K562 (cell line): Measurements from ENCODE around the gene IFI27L1. TPM values are rescaled to one million over a fixed set of nuclear protein-coding genes. Genes with fewer than 3 reads are reported as not detected.

Source experiments
- ATAC-seq: fragments of 200-7000 bp; cut with Tn5 transposase; 3 replicates; pipeline ENCODE4 v1.9.1; 2020; ENCODE audit warnings: moderate library complexity
- BruUV-seq: library from RNA; stranded (reverse); fragments of 400-500 nt; replicated peaks from 2 replicates; lab custom pipeline; 2021; lab: Mats Ljungman, UMichigan
- CTCF ChIA-PET: fragments of 300-600 bp; formaldehyde crosslinking; extraction: SDS; loops from one replicate; lab custom pipeline; 2021; ENCODE audit warnings: low intra/inter-chr PET ratio; lab: Yijun Ruan, JAX
- POLR2A ChIA-PET: fragments of 300-600, 350-650 bp; sonication (Branson Sonifier 250); formaldehyde crosslinking; extraction: SDS; loops from one replicate; lab custom pipeline; 2021; ENCODE audit warnings: antibody characterized with exemption, inconsistent platforms; lab: Yijun Ruan, JAX
- DNase-seq, 4 experiments: peaks; one replicate each; pipeline versions ENCODE4 v3.0.0 to v3.0.0-alpha.2; 2011 to 2018; ENCODE audit warnings: low spot score in 3 of 4, mixed read lengths in 3 of 4; ENCODE audit errors: extremely low read depth in 1 of 4
- FAIRE-seq: peaks from 2 replicates; lab custom pipeline; 2011; peaks lifted over from hg19 to GRCh38; lab: Jason Lieb, UNC
- H2AFZ ChIP-seq: 2 replicates; pipeline ENCODE4 v1.6.0; 2011; ENCODE audit warnings: low read depth, low read length, control low read depth, inconsistent platforms
- H3K27ac ChIP-seq: fragments of 200-600 bp; 3 replicates; pipeline ENCODE4 v1.8.0; 2011; ENCODE audit warnings: low read depth, mild to moderate bottlenecking, control low read depth, inconsistent platforms, low read length, moderate library complexity, mixed read lengths; ENCODE audit errors: extremely low read depth
- H3K27me3 ChIP-seq, 2 experiments: fragments of 300-600 bp in 1 of 2; 2 replicates in 1 of 2; 3 replicates in 1 of 2; pipeline versions ENCODE4 v1.6.0 to v1.8.0; 2011; ENCODE audit warnings: inconsistent platforms in 2 of 2, low read length in 2 of 2, mild to moderate bottlenecking in 1 of 2, mixed read lengths in 1 of 2, moderate library complexity in 1 of 2; ENCODE audit not compliant: control insufficient read depth in 2 of 2, insufficient read depth in 2 of 2
- H3K36me3 ChIP-seq: fragments of 300-600 bp; 3 replicates; pipeline ENCODE4 v1.8.0; 2011; ENCODE audit warnings: mild to moderate bottlenecking, low read length, inconsistent platforms; ENCODE audit not compliant: control insufficient read depth, insufficient read depth
- H3K4me1 ChIP-seq, 2 experiments: fragments of 200-600 bp in 1 of 2; replicated peaks in 1 of 2; 2 replicates in 1 of 2; 3 replicates in 1 of 2; pipeline versions ENCODE4 v1.5.1 to v1.8.0; 2011; ENCODE audit warnings: inconsistent platforms in 2 of 2, low read length in 2 of 2, mild to moderate bottlenecking in 1 of 2, mixed read lengths in 1 of 2, moderate library complexity in 1 of 2; ENCODE audit not compliant: control insufficient read depth in 2 of 2, insufficient read depth in 2 of 2
- H3K4me2 ChIP-seq: 2 replicates; pipeline ENCODE4 v1.6.1; 2011; ENCODE audit warnings: low read length, control low read depth, inconsistent platforms, mixed read lengths; ENCODE audit not compliant: insufficient read depth
- H3K4me3 ChIP-seq: fragments of 200-600 bp; sonication (generic), shearing (Covaris generic); 2 replicates; pipeline ENCODE4 v1.5.1; 2016; ENCODE audit warnings: control low read depth, inconsistent platforms
- H3K79me2 ChIP-seq: fragments of 200-600 bp; 3 replicates; pipeline ENCODE4 v1.8.0; 2011; ENCODE audit warnings: low read length, inconsistent platforms; ENCODE audit not compliant: control insufficient read depth, insufficient read depth
- H3K9ac ChIP-seq, 2 experiments: 2 replicates each; pipeline versions ENCODE4 v1.6.0 to v1.6.1; 2011; ENCODE audit warnings: low read depth in 2 of 2, low read length in 2 of 2, control low read depth in 1 of 2, inconsistent platforms in 1 of 2, mild to moderate bottlenecking in 1 of 2, mixed read lengths in 1 of 2; ENCODE audit not compliant: insufficient read depth in 1 of 2
- H3K9me1 ChIP-seq: one replicate; pipeline ENCODE4 v1.6.0; 2011; ENCODE audit warnings: inconsistent platforms, mild to moderate bottlenecking, low read length, moderate library complexity; ENCODE audit not compliant: control insufficient read depth, insufficient read depth
- H3K9me3 ChIP-seq: replicated peaks from 2 replicates; pipeline ENCODE4 v1.5.1; 2011; ENCODE audit warnings: low read depth, low read length, inconsistent platforms; ENCODE audit not compliant: control insufficient read depth, insufficient read depth
- H4K20me1 ChIP-seq: replicated peaks from 2 replicates; pipeline ENCODE4 v1.6.1; 2011; ENCODE audit warnings: low read length, inconsistent platforms, mixed read lengths; ENCODE audit not compliant: control insufficient read depth, insufficient read depth
- BRF1 ChIP-seq: IDR thresholded peaks from 3 replicates; pipeline ENCODE4 v1.6.1; 2011; ENCODE audit warnings: borderline replicate concordance, mild to moderate bottlenecking; ENCODE audit not compliant: insufficient read length; ENCODE audit errors: extremely low read depth
- CBX3 ChIP-seq, 2 experiments: IDR thresholded peaks; 1 replicate in 1 of 2; 2 replicates in 1 of 2; pipeline ENCODE4 v1.6.1; 2012; ENCODE audit warnings: inconsistent platforms in 2 of 2, low read length in 2 of 2, borderline replicate concordance in 1 of 2, control low read depth in 1 of 2
- CCAR2 ChIP-seq: fragments of 200-400 bp; formaldehyde crosslinking; IDR thresholded peaks from 2 replicates; pipeline ENCODE4 v1.6.1; 2017; ENCODE audit warnings: mild to moderate bottlenecking, low read depth, low read length
- CHD2 ChIP-seq: IDR thresholded peaks from 2 replicates; pipeline ENCODE4 v1.6.1; 2011; ENCODE audit warnings: low read depth, low read length
- GATA2 ChIP-seq: sonication (generic); formaldehyde crosslinking; IDR thresholded peaks from 2 replicates; pipeline ENCODE4 v1.4.0; 2020; ENCODE audit warnings: mild to moderate bottlenecking, missing genetic modification reagents
- NFE2L1 ChIP-seq: fragments of 450-650 bp; IDR thresholded peaks from 2 replicates; pipeline ENCODE4 v1.6.1; 2016; ENCODE audit warnings: missing genetic modification characterization, low read depth, mild to moderate bottlenecking, missing compliant biosample characterization, moderate library complexity, borderline replicate concordance
- PHF21A ChIP-seq: fragments of 450-650 bp; IDR thresholded peaks from 2 replicates; pipeline ENCODE4 v1.6.1; 2017; ENCODE audit warnings: low read depth, borderline replicate concordance
- RBBP5 ChIP-seq: fragments of 200-600 bp; sonication (generic); IDR thresholded peaks from 2 replicates; pipeline ENCODE4 v1.6.1; 2012; ENCODE audit warnings: borderline replicate concordance, mild to moderate bottlenecking, low read length, control low read depth, inconsistent platforms; ENCODE audit not compliant: insufficient read depth, poor library complexity, severe bottlenecking
- RBM22 ChIP-seq: fragments of 200-400 bp; formaldehyde crosslinking; IDR thresholded peaks from 2 replicates; pipeline ENCODE4 v1.6.1; 2018; ENCODE audit warnings: low read length, low read depth; ENCODE audit not compliant: poor library complexity, severe bottlenecking
- SETDB1 ChIP-seq: IDR thresholded peaks from one replicate; pipeline ENCODE4 v1.6.1; 2012; ENCODE audit warnings: low read length, control low read depth, inconsistent platforms
- TCF3 ChIP-seq: sonication (generic); formaldehyde crosslinking; IDR thresholded peaks from 2 replicates; pipeline ENCODE4 v1.4.0; 2020; ENCODE audit warnings: mild to moderate bottlenecking, missing genetic modification reagents
- ZNF174 ChIP-seq: fragments of 250-450 bp; sonication (Bioruptor Pico); IDR thresholded peaks from 2 replicates; pipeline ENCODE4 v1.4.0; 2020; ENCODE audit warnings: mild to moderate bottlenecking
- WGBS: fragments of 100-300 bp; shearing (Covaris generic); methylation state at CpG from one replicate; pipeline ENCODE4 v1.1.6; 2016; ENCODE audit warnings: low coverage, mixed read lengths; ENCODE audit not compliant: insufficient coverage; ENCODE audit errors: missing lambda C conversion rate; 5-methylcytosine and 5-hydroxymethylcytosine counted together
- in situ Hi-C: fragments of 300-500 bp; cut with MboI; formaldehyde crosslinking; loops from 4 replicates; pipeline ENCODE4 v1.15.0; 2018; ENCODE audit warnings: inconsistent platforms, mixed read lengths
- intact Hi-C: fragments of 100-400 bp; cut with micrococcal nuclease; formaldehyde crosslinking; loops from 2 replicates; pipeline ENCODE4 v1.14.2; 2022
- polyA plus RNA-seq, 8 experiments: library from polyadenylated mRNA; depleted of rRNA in 4 of 8; stranded (reverse) in 5 of 8; unstranded in 3 of 8; fragments of >200 nt; fragmentation: Nextera tagmentation in 2 of 8; fragmentation: Illumina TruSeq in 1 of 8; extraction: Ambion mirVana in 2 of 8; extraction: Trizol in 1 of 8; gene quantifications; 2 replicates each; pipeline versions ENCODE4 v1.2.1 to v1.2.3, GENCODE V29; 2011 to 2014; ENCODE audit warnings: inconsistent platforms in 1 of 8, missing spikeins in 1 of 8
- total RNA-seq, 7 experiments: library from RNA; depleted of rRNA in 6 of 7; stranded (reverse); fragments of >200 nt in 6 of 7; fragmentation: Illumina TruSeq in 2 of 7; extraction: Trizol in 2 of 7; gene quantifications; 2 replicates each; pipeline versions ENCODE4 v1.2.1 to v1.2.3, GENCODE V29; 2011 to 2021; ENCODE audit warnings: low replicate concordance in 1 of 7
- TF ChIP-seq, protein P1 (sequence below): sonication (generic); formaldehyde crosslinking; IDR thresholded peaks from 2 replicates; pipeline ENCODE4 v1.8.0; 2023; ENCODE audit warnings: missing genetic modification reagents, mild to moderate bottlenecking, borderline replicate concordance

IFI27L1 gene
- total and polyA plus RNA-seq, 9 of the 15 experiments (the other 6 are each of a cell fraction or from before 2014, with no cell fraction given): 14.5 to 28.0 (median 23.8) TPM

DNA sequence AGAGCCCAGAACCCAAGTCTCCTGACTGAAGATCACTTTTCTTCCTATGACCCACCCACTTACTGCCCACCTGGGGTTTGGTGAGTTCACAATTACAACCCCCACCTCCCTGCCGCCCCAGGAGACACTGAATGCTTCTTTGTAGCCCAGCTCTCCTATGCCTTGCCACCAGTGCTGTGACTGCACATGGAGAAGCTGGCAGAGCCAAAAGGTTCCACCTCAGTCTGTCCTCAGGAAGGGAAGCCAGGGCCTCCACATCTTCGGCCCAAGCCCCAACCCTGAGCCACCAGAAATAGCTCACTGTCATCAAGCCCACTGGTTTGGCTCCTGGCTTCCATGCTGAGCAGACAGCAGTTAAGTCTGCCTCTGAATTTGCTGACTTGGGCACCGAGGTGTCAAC is 29.3 kb upstream of the IFI27L1 start:
- H3K4me3 ChIP-seq: no peak overlapping the region
- H2AFZ ChIP-seq: no peak overlapping the region
- intact Hi-C loops: no loop called here
- H3K27ac ChIP-seq: no peak overlapping the region
- no peaks in the 10 kb centered on the region for H4K20me1 ChIP-seq
- H3K9ac ChIP-seq: no peak overlapping the region
- H3K79me2 ChIP-seq: no peaks in the 10 kb centered on the region
- no peak for ATAC-seq
- POLR2A ChIA-PET: interaction anchor here (0.8 kb wide), 1 partner anchor 29 kb away, joined by 3 read pairs; the partner anchor contains the start of genes DDX24 and IFI27L1
- no peak overlapping the region for H3K4me2 ChIP-seq
- CTCF ChIA-PET: interaction anchor here (1.7 kb wide), 1 partner anchor 84 kb away, joined by 14 read pairs; no protein-coding TSS in a partner anchor
- no peaks in the 10 kb centered on the region for H3K9me1 ChIP-seq
- DNase-seq: no peak
- in situ Hi-C loops: no loop called here
- H3K36me3 ChIP-seq: peaks cover 93% of the 10 kb centered on the region
- H3K27me3 ChIP-seq: no peaks in the 10 kb centered on the region
- 100% methylated on average over 3 of the region's 3 CpGs for WGBS
- FAIRE-seq: no peak
- H3K4me1 ChIP-seq: no peaks in the 10 kb centered on the region
- no peaks in the 10 kb centered on the region for H3K9me3 ChIP-seq
- BruUV-seq: no TSS peak
- TF ChIP-seq CBX3 (IDR thresholded peaks at IDR 0.05; ENCODE audit: borderline replicate concordance in 1 of 2, low read length in 2 of 2) (no peak), RBBP5 (no peak), ZNF174 (CRISPR knock-in tag) (no peak), TCF3 (CRISPR knock-in tag) (no peak), NFE2L1 (tag) (no peak), BRF1 (no peak), SETDB1 (no peak), PHF21A (no peak), CHD2 (no peak), CCAR2 (no peak), GATA2 (no peak), RBM22 (no peak)
- TF ChIP-seq, protein P1, sequence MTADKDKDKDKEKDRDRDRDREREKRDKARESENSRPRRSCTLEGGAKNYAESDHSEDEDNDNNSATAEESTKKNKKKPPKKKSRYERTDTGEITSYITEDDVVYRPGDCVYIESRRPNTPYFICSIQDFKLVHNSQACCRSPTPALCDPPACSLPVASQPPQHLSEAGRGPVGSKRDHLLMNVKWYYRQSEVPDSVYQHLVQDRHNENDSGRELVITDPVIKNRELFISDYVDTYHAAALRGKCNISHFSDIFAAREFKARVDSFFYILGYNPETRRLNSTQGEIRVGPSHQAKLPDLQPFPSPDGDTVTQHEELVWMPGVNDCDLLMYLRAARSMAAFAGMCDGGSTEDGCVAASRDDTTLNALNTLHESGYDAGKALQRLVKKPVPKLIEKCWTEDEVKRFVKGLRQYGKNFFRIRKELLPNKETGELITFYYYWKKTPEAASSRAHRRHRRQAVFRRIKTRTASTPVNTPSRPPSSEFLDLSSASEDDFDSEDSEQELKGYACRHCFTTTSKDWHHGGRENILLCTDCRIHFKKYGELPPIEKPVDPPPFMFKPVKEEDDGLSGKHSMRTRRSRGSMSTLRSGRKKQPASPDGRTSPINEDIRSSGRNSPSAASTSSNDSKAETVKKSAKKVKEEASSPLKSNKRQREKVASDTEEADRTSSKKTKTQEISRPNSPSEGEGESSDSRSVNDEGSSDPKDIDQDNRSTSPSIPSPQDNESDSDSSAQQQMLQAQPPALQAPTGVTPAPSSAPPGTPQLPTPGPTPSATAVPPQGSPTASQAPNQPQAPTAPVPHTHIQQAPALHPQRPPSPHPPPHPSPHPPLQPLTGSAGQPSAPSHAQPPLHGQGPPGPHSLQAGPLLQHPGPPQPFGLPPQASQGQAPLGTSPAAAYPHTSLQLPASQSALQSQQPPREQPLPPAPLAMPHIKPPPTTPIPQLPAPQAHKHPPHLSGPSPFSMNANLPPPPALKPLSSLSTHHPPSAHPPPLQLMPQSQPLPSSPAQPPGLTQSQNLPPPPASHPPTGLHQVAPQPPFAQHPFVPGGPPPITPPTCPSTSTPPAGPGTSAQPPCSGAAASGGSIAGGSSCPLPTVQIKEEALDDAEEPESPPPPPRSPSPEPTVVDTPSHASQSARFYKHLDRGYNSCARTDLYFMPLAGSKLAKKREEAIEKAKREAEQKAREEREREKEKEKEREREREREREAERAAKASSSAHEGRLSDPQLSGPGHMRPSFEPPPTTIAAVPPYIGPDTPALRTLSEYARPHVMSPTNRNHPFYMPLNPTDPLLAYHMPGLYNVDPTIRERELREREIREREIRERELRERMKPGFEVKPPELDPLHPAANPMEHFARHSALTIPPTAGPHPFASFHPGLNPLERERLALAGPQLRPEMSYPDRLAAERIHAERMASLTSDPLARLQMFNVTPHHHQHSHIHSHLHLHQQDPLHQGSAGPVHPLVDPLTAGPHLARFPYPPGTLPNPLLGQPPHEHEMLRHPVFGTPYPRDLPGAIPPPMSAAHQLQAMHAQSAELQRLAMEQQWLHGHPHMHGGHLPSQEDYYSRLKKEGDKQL: no peak
